HG02610 (cell line): ENCODE measurements around the gene CNBD2.
"Not testable (repeated sequence)": the region's sequence is repeated elsewhere in the genome, so short reads cannot be mapped to it uniquely, and the experiment has no call there.

ENCODE experiments used
- ATAC-seq: cut with Tn5 transposase; IDR thresholded peaks from one replicate; pipeline ENCODE4 v1.9.1; 2021; ENCODE audit warnings: mild to moderate bottlenecking, moderate library complexity; ENCODE audit not compliant: unreplicated experiment

Gene CNBD2

DNA sequence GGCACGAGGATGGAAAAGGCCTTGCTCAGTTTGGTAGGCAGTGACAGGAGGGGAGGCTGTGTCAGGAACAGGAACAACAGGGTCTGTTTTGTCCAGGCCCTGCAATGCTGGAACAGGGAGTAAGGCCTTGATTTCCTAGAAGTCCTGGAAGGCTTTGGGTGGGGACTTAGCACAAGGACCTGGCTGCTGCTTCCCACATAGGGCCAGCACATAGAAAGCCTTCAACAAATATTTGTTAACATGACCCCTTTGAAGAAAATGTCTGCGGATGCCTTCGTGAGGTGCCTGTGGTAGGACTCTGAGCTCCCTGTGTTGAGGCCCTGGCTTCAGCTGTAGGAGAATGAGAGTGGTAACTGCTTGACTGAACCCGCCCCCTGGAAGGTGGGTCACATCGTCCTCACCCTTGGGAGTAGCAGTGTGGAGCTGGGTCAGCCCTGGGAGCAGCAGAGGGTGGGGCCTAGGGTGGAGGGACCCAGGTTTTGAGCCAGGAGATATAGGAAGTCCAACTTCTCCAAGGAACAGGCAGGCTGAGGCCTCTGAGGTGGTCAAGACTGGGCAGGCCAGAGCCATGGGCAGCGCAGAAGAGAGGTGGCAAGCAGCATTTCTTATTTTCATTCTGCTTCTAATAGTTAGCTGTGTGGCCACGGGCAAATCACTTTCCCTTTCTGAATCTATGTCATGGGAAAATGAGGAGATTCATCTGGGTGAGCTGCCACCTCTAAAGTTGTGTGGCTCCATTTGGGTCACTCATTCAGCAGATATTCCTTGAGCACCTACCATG lies 50.0 kb downstream of the CNBD2 start:
- no peak for ATAC-seq

DNA sequence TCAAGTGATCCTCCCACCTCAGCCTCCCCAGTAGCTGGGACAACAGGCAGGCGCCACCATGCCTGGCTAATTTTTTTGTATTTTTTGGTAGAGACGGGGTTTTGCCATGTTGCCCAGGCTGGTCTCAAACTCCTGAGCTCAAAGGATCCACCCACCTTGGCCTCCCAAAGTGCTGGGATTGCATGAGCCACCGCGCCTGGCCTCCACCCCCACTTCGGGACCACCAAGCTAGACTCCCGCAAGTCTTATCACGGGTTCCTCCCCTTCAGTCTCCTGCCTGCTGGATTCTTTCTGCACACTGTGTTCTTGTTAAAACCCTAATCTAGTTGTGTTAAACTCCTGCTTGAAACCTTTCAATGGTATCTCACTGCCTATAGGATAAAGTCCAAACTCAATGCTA lies 57.7 kb downstream of the CNBD2 start:
- not testable (repeated sequence) for ATAC-seq

DNA sequence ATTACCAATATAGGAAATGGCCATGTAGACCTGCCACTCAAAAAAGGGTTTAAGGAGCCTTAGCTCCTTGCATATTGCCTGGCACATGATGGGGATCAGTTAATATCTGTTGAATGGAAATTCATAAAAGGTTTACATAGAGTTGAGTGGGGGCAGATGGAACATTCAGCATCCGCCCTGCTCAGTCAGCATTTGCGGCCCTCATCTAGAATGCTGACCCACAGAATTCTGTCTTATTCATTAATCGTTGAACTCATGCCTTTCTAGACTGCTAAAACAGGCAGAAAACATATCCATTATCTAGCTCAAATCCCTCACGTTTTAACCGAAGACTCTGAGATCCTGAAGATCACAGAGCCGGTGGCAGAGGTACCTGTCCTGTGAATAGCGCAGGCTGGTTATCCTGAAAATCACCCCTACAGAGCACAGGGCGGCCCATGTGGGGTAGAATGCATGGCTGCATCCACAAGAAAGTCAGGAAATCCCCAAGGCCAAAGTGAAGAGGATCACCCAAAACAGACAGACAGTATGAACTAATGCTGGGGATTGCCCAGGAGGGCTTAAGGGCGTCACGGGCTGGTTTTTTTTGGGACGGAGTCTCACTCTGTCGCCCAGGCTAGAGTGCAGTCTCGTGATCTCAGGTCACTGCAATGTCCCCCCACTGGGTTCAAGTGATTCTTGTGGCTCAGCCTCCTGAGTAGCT lies 59.9 kb downstream of the CNBD2 start:
- no peak for ATAC-seq

DNA sequence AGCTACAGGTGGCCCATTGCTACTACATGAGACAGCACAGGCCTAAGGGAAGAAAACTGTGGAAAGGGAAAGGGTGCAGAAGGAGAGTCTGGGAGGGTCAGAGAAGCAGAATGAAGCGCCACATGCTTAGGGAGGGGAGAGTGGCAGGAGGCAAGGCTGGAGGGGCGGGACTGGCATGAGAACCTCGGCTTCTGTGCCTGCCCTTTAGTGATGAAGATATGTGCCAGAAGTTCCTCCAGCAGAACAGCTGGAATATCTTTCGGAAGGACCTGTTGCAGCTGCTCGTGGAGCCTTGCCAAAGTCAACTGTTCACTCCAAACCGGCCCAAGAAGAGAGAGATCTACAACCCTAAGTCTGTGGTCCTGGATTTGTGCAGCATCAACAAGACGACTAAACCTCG lies 61.8 kb downstream of the CNBD2 start:
- no peak for ATAC-seq

DNA sequence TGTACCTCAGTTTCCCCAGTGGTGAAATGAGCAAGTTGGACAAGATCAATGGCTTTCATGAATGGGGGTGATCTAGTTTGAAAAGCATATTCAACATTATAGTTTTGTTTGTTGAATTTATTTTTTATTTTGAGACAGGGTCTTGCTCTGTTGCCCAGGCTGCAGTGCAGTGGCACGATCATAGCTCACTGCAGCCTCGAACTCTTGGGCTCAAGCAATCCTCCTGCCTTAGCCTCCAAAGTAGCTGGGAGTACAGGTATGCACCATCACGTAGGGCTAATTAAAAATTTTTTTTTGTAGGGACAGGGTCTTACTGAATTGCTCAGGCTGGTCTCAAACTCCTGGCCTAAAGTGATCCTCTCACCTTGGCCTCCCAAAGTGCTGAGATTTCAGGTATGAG lies 63.4 kb downstream of the CNBD2 start:
- ATAC-seq, result no peak

DNA sequence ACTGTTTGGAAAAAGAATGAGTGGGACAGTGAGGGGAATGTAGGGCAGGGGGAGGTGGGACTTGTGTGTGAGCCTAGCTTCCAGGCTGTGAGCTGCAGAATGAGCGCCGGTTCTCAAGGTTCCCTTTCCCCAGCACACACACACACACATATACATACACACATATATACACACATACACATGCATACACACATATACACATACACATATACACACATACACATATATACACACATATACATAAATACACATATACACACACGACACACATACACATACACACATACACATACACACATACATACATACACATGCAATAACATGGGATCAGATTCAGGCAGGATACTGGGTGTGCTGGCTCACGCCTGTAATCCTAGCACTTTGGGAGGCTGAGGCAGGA lies 66.5 kb downstream of the CNBD2 start:
- ATAC-seq, result no peak

DNA sequence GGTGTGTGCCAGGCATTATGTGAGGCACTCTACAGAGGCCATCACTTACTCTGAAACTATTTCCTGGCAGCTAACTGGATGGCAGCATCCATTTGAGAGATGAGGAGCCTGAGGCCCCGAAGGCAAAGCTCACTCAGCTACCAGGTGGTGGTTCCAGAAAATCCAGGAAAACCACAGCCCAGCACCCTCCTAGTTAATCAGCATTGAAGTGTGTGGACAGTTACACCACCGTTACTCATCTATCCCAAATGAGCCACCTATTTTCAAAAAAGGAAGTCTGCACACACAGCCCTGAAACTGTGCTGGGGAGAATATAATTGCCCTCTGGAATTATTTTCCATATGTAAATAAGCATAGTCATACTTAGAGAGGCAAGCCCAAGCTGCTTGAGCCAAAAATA lies 67.4 kb downstream of the CNBD2 start:
- ATAC-seq, result no peak

DNA sequence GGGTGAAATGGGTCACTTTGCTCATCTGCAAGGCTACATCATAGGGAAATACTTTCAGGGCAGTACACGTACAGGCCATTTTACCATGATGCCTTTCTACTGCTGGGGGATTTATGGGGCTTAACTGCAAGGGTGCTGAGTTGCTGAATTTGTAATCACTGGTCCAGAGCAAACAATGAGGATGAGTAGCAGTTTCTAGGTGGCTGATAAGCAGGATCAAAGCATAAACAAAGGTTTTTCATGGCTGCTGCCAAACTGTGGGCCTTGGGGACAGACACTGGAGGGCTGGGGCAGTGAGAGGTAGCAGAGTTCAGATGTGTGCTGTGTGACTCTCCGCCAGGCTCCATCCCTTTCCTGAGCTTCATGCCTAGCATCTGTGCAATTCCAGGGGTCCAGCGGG lies 68.3 kb downstream of the CNBD2 start:
- ATAC-seq, result no peak

DNA sequence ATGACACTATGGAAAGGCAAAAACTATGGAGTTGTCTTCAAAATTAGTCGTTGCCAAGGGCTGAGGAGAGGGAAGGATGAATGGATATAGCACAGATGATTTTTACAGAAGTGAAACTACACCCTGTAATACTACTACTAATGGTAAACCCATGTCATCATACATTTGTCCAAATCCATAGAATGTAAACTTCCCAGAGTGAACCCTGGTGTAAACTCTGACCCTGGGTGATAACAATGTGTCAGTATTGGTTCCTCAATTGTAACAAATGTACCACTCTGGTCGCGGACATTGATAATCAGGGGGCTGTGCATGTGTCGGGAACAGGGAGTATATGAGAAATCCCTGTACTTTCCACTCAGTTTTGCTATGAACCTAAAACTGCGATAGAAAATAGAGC lies 72.2 kb downstream of the CNBD2 start:
- no peak for ATAC-seq

DNA sequence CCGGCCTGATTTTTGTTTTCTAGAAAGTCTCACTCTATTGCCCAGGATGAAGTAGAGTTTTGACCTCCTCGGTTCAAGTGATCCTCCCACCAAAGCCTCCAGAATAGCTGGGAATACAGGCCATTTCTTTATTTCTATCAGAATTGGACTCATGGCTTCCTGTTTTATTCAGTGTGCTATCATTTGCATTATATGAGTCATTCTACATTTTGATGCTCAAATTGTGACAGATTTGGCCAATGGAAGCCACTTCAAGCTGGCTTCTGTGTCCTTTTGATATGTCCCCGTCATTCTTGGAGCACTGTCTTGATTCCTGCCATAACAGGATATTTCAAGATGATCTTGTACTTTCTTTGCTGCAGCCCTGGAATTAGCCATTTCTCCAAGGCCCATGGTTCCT lies 75.1 kb downstream of the CNBD2 start:
- no peak for ATAC-seq

DNA sequence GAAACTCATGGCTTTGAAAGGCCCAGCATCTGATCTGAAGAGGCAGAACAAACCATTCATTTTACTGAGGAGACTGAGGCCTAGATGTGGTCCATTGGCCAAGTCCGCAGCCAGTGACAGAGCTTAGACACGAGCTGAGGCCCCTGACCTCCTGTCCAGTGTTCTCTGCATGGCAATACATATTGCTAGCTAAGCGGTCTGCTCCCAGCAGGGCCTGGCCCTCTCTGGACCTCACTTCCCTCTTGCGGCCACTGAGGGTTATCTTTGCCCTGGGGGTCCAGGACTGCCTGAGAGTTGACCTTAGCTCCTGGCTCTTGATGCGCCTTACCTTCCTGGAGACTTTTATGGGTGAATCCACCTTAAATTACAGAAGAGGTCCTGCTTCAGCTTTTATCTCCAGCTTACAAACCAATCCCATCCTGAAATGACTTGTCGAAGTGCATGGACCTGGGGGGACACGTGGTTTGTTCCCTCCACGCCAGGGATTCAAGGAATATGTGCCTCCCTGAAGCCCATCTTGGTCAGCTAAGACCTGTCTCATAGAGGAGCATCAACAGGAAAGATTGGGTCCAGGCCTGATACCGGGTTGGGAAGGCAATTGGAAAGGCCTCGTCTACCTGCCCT lies 75.6 kb downstream of the CNBD2 start:
- no peak for ATAC-seq

DNA sequence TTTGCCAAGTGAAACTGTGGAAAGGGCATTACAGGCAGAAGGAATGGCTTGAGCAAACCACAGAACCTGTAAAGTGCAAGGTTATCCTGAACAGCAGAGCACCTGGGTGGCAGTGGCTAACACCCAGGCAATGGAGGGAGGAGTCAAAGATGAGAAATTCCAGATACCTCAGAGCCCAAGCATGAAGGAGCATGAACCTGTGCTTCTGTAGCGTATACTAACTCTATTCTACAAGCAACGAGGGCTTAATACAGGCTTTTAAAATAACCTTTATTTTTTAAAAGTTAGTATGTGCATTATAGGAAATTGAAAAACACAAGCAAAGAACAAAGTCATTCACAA lies 77.0 kb downstream of the CNBD2 start:
- ATAC-seq, result no peak

DNA sequence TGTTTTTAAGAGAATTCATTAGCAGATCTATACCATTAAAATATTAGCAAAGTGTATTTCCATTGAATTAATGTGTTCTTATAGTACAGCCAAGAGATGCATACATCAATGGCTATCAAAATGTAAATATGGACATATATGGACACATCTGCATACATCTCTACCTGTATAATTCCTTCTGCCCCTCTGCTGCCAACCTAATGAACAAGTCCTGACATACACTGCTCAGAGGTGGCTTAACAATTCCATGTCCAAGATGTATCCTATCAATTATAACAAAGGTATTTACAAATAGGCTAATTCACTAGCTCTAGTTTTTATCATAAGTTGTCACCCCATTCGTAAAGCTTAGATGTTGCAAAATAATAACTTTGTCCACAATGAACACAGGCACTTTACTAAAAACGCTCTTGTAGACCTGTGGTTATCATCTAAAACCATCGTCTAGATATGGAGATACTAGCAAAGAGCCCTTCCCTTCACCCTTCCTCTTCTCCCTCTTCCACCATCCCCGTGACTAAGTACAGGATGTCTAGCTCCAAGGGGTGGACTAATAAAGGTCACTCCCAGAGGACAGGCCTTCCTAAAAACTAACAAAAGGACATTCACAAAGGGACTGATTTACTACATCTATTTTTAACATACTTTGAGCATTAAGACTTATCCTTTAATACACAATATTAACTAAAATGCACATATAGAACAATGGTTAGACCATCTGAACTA lies 77.8 kb downstream of the CNBD2 start:
- ATAC-seq, result not testable (repeated sequence)

DNA sequence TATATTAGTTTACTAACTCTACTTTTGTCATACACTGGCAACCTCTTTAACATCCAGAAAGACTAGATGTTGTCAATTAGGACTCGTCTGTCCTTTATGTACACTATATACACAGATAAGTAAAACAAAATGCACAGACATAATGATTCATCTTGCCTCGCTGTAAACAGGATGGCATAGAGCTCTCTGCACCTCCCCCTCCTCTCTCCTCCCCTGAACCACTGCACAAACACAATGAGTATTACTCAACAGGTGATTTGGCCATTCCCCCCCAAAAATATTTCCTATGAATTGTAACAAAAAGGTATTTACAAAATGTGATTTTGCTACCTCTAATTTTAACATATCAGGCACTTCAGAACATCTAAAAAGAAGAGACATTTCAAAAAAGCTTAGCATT lies 81.0 kb downstream of the CNBD2 start:
- not testable (repeated sequence) for ATAC-seq

DNA sequence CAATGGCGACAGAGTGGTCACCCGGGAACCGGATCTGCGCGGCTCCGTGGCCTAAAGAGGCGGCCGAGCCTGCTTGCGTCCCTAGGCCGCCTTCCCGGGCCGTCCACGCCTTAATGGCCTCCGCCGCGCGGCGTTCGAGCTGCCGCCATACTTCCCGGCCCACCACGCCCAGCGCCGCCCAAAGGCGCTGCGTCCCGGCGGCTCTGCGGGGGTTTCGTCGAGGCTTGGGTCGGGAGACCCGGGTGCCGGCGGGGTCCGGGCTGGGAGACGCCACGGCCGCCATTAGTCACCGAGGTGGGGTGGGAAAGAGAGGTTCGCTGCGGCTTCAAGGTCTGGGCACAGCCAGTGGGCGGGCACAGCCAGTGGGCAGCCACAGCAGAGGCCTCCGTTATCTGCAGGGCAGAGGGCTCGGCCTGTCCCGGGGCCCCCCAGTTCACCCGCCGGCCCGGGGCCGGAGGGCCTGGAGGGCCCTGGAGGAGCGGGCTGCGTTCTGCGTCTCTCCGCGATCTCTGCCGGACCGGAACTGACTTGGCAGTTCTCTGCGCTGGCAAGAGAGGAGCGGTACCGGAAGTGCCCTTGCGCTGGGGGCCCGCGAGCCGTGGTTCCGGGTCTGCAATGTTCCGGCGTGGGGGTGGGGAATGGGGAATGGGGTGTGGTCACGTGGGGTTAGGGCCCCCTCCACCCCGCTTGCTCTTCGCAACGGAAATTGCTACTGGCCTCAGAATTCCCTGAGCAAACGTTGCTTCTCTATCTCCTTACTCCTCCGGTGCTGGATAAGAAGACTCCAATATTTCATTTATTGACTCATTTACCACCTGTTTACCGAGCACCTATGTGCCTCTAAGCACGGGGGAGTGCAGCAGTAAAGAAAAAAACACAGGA lies 82.3 kb downstream of the CNBD2 start:
- peak; percentile 92 for ATAC-seq

DNA sequence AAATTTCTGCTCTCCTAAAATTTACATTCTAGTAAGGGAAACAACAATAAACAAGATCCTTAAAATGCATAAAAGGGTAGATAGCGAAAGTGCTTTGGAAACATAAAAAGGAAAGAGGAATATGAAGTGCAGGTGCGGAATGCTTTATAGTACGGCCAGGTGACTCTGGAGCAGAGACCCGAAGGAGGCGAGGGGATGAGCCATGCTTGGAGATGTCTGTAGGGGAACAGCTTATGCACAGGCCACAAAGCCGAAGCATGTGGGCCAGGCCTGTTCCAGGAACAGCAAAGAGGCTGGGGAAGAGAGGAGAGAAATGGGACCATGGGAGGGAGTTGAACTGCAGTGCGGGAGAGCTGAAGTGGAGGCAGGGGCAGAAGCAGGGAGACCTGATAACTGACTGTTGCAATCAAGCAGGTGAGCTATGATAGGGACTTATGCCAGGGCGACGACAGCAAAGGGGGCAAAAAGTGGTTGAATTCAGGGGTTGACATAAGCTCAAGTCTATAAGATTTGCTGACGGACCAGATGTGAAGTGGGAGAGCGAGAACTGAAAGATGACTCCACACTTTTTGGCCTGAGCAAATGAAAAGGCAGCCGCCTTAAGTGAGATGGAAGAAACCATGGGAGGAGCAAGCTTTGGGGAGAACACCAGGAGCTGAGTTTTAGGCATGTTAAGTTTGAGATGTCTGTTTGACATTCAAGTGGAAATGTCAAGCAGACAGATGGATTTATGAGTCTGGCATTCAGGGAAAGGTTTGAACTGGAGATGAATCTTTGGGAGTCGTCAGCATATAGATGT lies 83.1 kb downstream of the CNBD2 start:
- no peak for ATAC-seq

DNA sequence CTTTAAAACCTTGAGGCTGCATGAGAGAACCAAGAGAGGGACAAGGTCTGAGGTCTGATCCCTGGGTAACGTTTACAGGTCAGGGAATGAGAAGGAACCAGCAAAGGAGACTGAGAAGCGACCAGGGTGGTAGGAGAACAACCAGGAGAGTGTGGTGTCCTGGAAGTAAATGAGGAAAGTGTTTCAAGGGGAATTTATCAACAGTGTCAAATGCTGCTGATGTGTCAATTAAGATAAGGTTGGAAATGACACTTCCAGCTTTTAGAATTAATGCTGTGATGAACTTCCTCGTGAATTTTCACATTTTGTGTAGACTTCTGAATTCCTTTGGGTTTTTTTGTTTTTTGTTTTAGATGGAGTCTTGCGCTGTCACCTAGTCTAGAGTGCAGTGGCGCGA lies 83.7 kb downstream of the CNBD2 start:
- no peak for ATAC-seq

DNA sequence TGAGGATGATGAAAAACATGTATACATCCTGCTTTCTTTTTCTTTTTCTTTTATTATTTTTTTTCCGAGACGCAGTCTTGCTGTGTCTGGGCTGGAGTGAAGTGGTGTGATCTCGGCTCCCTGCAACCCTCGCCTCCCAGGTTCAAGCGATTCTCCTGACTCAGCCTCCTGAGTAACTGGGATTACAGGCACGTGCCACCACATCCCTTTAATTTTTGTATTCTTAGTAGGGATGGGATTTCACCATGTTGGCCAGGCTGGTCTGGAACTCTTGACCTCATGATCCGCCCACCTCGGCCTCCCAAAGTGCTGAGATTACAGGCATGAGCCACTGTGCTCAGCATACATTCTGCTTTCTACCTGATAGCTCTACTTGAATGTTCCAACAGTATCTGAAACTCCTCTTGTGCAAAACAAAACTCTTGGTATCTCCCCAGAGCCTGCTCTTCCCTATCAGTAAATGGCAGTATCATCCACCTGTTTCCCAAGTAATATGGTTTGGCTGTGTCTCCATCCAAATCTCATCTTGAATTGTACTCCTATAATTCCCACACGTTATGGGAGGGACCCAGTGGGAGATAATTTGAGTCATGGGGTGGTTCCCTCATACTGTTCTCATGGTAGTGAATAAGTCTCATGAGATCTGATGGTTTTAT lies 85.6 kb downstream of the CNBD2 start:
- ATAC-seq, result not testable (repeated sequence)

DNA sequence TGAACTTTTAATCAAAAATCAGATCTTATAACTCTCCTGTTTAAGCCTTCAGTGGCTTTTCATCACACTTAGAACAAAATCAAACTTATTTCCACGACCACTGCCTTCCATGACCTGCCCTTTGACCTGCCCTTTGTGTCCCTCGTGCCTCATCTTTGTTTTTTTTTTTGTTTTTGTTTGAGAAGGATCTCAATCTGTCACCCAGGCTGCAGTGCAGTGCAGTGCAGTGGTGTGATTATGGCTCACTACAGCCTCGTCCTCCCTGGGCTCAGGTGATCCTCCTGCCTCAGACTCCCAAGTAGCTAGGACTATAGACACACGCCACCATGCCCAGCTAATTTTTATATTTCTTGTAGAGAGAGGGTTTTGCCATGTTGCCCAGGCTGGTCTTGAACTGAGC lies 86.8 kb downstream of the CNBD2 start:
- no peak for ATAC-seq
